OCI-LY7 (cell line): Measurements from ENCODE around the gene PCDHA13.

Source experiments
- CTCF ChIP-seq: fragments of 200-600 bp; sonication (generic); conservative IDR thresholded peaks from 2 replicates; pipeline ENCODE4 v1.5.1; 2014; ENCODE audit warnings: mild to moderate bottlenecking, antibody characterized with exemption, low read length, moderate library complexity, mixed read lengths
- EZH2phosphoT487 ChIP-seq: fragments of 200-600 bp; sonication (generic); IDR thresholded peaks from 2 replicates; pipeline ENCODE4 v1.6.1; 2018; ENCODE audit warnings: low read depth, borderline replicate concordance, mild to moderate bottlenecking, mixed run types, antibody characterized with exemption, low read length, moderate library complexity, mixed read lengths

- no peak for TF ChIP-seq CTCF
- TF ChIP-seq EZH2phosphoT487, result no peak
These were observed 19.3 kb upstream of the PCDHA13 start for GRCh38 chr5:140862441-140863295.
